ENCODE measurements around the gene RGS9.
"Not testable (repeated sequence)": the region's sequence is repeated elsewhere in the genome, so short reads cannot be mapped to it uniquely, and the experiment has no call there.

Gene RGS9

GRCh38 chr17:65137021-65137939 lies at the start of gene RGS9:
RGS9 (plus strand) TSS chr17:65137370; CDS start chr17:65137541, 171 bp downstream.
- TF ChIP-seq CTCF (IDR thresholded peaks at IDR 0.05; ENCODE audit: low read depth, low read length), result peak; percentile 55

GRCh38 chr17:65088621-65089360 lies 48.4 kb upstream of the RGS9 start:
- H3K4me3 ChIP-seq (replicated peaks in 1 of 2; ENCODE audit: low read depth in 2 of 2, low read length in 2 of 2), result no peak overlapping the region
- no peak for TF ChIP-seq CTCF (IDR thresholded peaks at IDR 0.05; ENCODE audit: low read depth, low read length)
- DNase-seq (ENCODE audit: low read depth in 2 of 2), result no peak

More at GRCh38 chr17:65137021-65137939, at the start of gene RGS9:
- peak; percentile 59 to 67 for DNase-seq (ENCODE audit: low read depth in 2 of 2)
- H3K4me3 ChIP-seq (replicated peaks in 1 of 2; ENCODE audit: low read depth in 2 of 2, low read length in 2 of 2), result peak within 1 kb of the TSS; percentile 24 to 31

GRCh38 chr17:65092262-65092661 lies 44.9 kb upstream of the RGS9 start:
- TF ChIP-seq CTCF (IDR thresholded peaks at IDR 0.05; ENCODE audit: low read depth, low read length), result no peak
- DNase-seq (ENCODE audit: low read depth in 2 of 2), result peak; percentile 54 to 58
- no peak overlapping the region for H3K4me3 ChIP-seq (replicated peaks in 1 of 2; ENCODE audit: low read depth in 2 of 2, low read length in 2 of 2)

- H3K4me3 ChIP-seq (replicated peaks in 1 of 2; ENCODE audit: low read depth in 2 of 2, low read length in 2 of 2); DNase-seq (ENCODE audit: low read depth in 2 of 2): not testable (repeated sequence)
Observed at GRCh38 chr17:65092721-65093356, 44.3 kb upstream of the RGS9 start.

- no peak for DNase-seq (ENCODE audit: low read depth in 2 of 2)
- TF ChIP-seq CTCF (IDR thresholded peaks at IDR 0.05; ENCODE audit: low read depth, low read length), result no peak
- H3K4me3 ChIP-seq (replicated peaks in 1 of 2; ENCODE audit: low read depth in 2 of 2, low read length in 2 of 2), result no peak overlapping the region
Observed at GRCh38 chr17:65093930-65094329, 43.2 kb upstream of the RGS9 start.

- no peak for TF ChIP-seq CTCF (IDR thresholded peaks at IDR 0.05; ENCODE audit: low read depth, low read length)
- no peak overlapping the region for H3K4me3 ChIP-seq (replicated peaks in 1 of 2; ENCODE audit: low read depth in 2 of 2, low read length in 2 of 2)
- DNase-seq (ENCODE audit: low read depth in 2 of 2), result no peak
Observed at GRCh38 chr17:65095465-65095864, 41.7 kb upstream of the RGS9 start.

GRCh38 chr17:65096382-65096781 lies 40.8 kb upstream of the RGS9 start:
- not testable (repeated sequence) for H3K4me3 ChIP-seq (replicated peaks in 1 of 2; ENCODE audit: low read depth in 2 of 2, low read length in 2 of 2); DNase-seq (ENCODE audit: low read depth in 2 of 2)

Data from cardiac fibroblast (primary cell).